ENCODE data around the gene EIF4G3. TPM values are rescaled to one million over a fixed set of nuclear protein-coding genes. Genes with fewer than 3 reads are reported as not detected.

Gene EIF4G3
- total RNA-seq, 4 donors from 2014 or later = 68.9 to 110 (median 104) TPM

GRCh38 chr1:21160263-21160796 is 16.4 kb downstream of the EIF4G3 start:
- no peak overlapping the region for H3K27ac ChIP-seq
- intact Hi-C loops (cut with DNase I) = no loop called here
- no peaks in the 10 kb centered on the region for H3K27me3 ChIP-seq
- peaks cover 14 to 16% of the 10 kb centered on the region in 2 donors for H3K4me1 ChIP-seq
- WGBS, 2 donors = 87 to 88% methylated on average over 3 of the region's 3 CpGs
- DNase-seq = no peak
- no peak for TF ChIP-seq POLR2A (IDR thresholded peaks at IDR 0.05)
- TF ChIP-seq CTCF (IDR thresholded peaks at IDR 0.05) = no peak
- H3K36me3 ChIP-seq = no peaks in the 10 kb centered on the region
- no peaks in the 10 kb centered on the region for H3K9me3 ChIP-seq
- H3K4me3 ChIP-seq (replicated peaks in 1 of 3) = no peak overlapping the region

- no peaks in the 10 kb centered on the region for H3K36me3 ChIP-seq
- H3K27me3 ChIP-seq = no peaks in the 10 kb centered on the region
- intact Hi-C loops (cut with DNase I) = no loop called here
- no peak overlapping the region for H3K27ac ChIP-seq
- no peak for DNase-seq
- H3K4me3 ChIP-seq (replicated peaks in 1 of 3) = no peak overlapping the region
- 65% methylated on average over 3 of the region's 3 CpGs for WGBS, 2 donors
- no peak for TF ChIP-seq CTCF (IDR thresholded peaks at IDR 0.05)
- no peak for TF ChIP-seq POLR2A (IDR thresholded peaks at IDR 0.05)
- H3K4me1 ChIP-seq = peaks cover 7 to 10% of the 10 kb centered on the region in 2 donors
- no peaks in the 10 kb centered on the region for H3K9me3 ChIP-seq
These were observed 18.8 kb downstream of the EIF4G3 start for GRCh38 chr1:21157868-21158267.

GRCh38 chr1:21157054-21157453 is 19.6 kb downstream of the EIF4G3 start:
- no peak for TF ChIP-seq CTCF (IDR thresholded peaks at IDR 0.05)
- TF ChIP-seq POLR2A (IDR thresholded peaks at IDR 0.05) = no peak
- intact Hi-C loops (cut with DNase I) = no loop called here

GRCh38 chr1:21156019-21156418 is 20.7 kb downstream of the EIF4G3 start:
- Histone ChIP-seq H3K4me3 (replicated peaks in 1 of 3) (no peak overlapping the region), H3K27me3 (no peaks in the 10 kb centered on the region), H3K9me3 (no peaks in the 10 kb centered on the region), H3K4me1 (peaks cover 7 to 8% of the 10 kb centered on the region in 2 donors), H3K27ac (no peak overlapping the region), H3K36me3 (no peaks in the 10 kb centered on the region)
- intact Hi-C loops (cut with DNase I) = no loop called here
- 91 to 94% methylated on average over 6 of the region's 6 CpGs for WGBS, 2 donors
- no peak for DNase-seq
- TF ChIP-seq POLR2A (IDR thresholded peaks at IDR 0.05) = no peak
- no peak for TF ChIP-seq CTCF (IDR thresholded peaks at IDR 0.05)

More at GRCh38 chr1:21157054-21157453, 19.6 kb downstream of the EIF4G3 start:
- Histone ChIP-seq H3K27me3 (no peaks in the 10 kb centered on the region), H3K9me3 (no peaks in the 10 kb centered on the region), H3K27ac (no peak overlapping the region), H3K4me3 (replicated peaks in 1 of 3) (no peak overlapping the region), H3K4me1 (peaks cover 4 to 7% of the 10 kb centered on the region in 2 donors), H3K36me3 (no peaks in the 10 kb centered on the region)
- WGBS, 2 donors = 87 to 89% methylated on average over 3 of the region's 3 CpGs
- DNase-seq = no peak

GRCh38 chr1:21154717-21155116 is 22.0 kb downstream of the EIF4G3 start:
- WGBS, 2 donors = 96 to 97% methylated on average over 3 of the region's 3 CpGs
- intact Hi-C loops (cut with DNase I) = no loop called here

More at GRCh38 chr1:21154717-21155116, 22.0 kb downstream of the EIF4G3 start:
- Histone ChIP-seq H3K27me3 (no peaks in the 10 kb centered on the region), H3K27ac (no peak overlapping the region), H3K9me3 (no peaks in the 10 kb centered on the region), H3K4me1 (peaks cover 7 to 12% of the 10 kb centered on the region in 2 donors), H3K36me3 (no peaks in the 10 kb centered on the region), H3K4me3 (replicated peaks in 1 of 3) (no peak overlapping the region)
- DNase-seq = no peak
- no peak for TF ChIP-seq POLR2A (IDR thresholded peaks at IDR 0.05)
- no peak for TF ChIP-seq CTCF (IDR thresholded peaks at IDR 0.05)
